HepG2 (cell line): Measurements from ENCODE around the gene CSNK2A1. TPM values are rescaled to one million over a fixed set of nuclear protein-coding genes. Genes with fewer than 3 reads are reported as not detected.
A peak's percentile ranks its signal among the peaks of the same experiment; 100 is the strongest.

Experiments used
- AGO2 ChIP-seq: fragments of 200-400 bp; formaldehyde crosslinking; optimal IDR thresholded peaks from 2 replicates; pipeline ENCODE3; 2017; ENCODE audit warnings: mild to moderate bottlenecking, low read depth, low read length, moderate library complexity
- CREM ChIP-seq, 2 experiments: sonication (generic) in 1 of 2; formaldehyde crosslinking in 1 of 2; IDR thresholded peaks; 2 replicates each; pipeline versions ENCODE4 v1.4.0 to v1.6.1; 2016 to 2020; ENCODE audit warnings: antibody characterized with exemption in 1 of 2, mild to moderate bottlenecking in 1 of 2, missing genetic modification reagents in 1 of 2
- EHMT2 ChIP-seq: fragments of 200-600 bp; sonication (generic); IDR thresholded peaks from 2 replicates; pipeline ENCODE4 v1.7.0; 2017; ENCODE audit warnings: antibody characterized with exemption, low read depth, low read length, borderline replicate concordance
- HOXA9 ChIP-seq: sonication (generic); formaldehyde crosslinking; IDR thresholded peaks from 2 replicates; pipeline ENCODE4 v1.8.1; 2022; ENCODE audit warnings: missing genetic modification reagents, mild to moderate bottlenecking, moderate library complexity, borderline replicate concordance
- MIXL1 ChIP-seq: IDR thresholded peaks from 2 replicates; pipeline ENCODE4 v1.6.1; 2016
- NPAS2 ChIP-seq: sonication (generic); formaldehyde crosslinking; IDR thresholded peaks from 2 replicates; pipeline ENCODE4 v1.8.0; 2022; ENCODE audit warnings: mild to moderate bottlenecking, missing genetic modification reagents, borderline replicate concordance
- TBX2 ChIP-seq: sonication (generic); formaldehyde crosslinking; IDR thresholded peaks from 2 replicates; pipeline ENCODE4 v1.5.0; 2020; ENCODE audit warnings: missing genetic modification reagents, mild to moderate bottlenecking, borderline replicate concordance
- TSC22D2 ChIP-seq: sonication (generic); formaldehyde crosslinking; IDR thresholded peaks from 2 replicates; pipeline ENCODE4 v1.5.1; 2020; ENCODE audit warnings: missing genetic modification reagents, mild to moderate bottlenecking, borderline replicate concordance
- U2AF1 ChIP-seq: fragments of 200-400 bp; formaldehyde crosslinking; optimal IDR thresholded peaks from 2 replicates; pipeline ENCODE3; 2017; ENCODE audit warnings: mild to moderate bottlenecking, low read depth, low read length
- ZBTB4 ChIP-seq: sonication (generic); formaldehyde crosslinking; IDR thresholded peaks from 2 replicates; pipeline ENCODE4 v1.4.0; 2020; ENCODE audit warnings: missing genetic modification reagents, mild to moderate bottlenecking, borderline replicate concordance
- ZNF276 ChIP-seq: sonication (generic); formaldehyde crosslinking; IDR thresholded peaks from 2 replicates; pipeline ENCODE4 v1.4.0; 2020; ENCODE audit warnings: mild to moderate bottlenecking, low read depth, missing genetic modification reagents
- ZNF441 ChIP-seq: sonication (generic); formaldehyde crosslinking; IDR thresholded peaks from 2 replicates; pipeline ENCODE4 v1.7.0; 2021; ENCODE audit warnings: missing genetic modification reagents, borderline replicate concordance
- ZNF549 ChIP-seq: sonication (generic); formaldehyde crosslinking; IDR thresholded peaks from 2 replicates; pipeline ENCODE4 v1.5.0; 2020; ENCODE audit warnings: missing genetic modification reagents
- ZSCAN30 ChIP-seq: sonication (generic); formaldehyde crosslinking; IDR thresholded peaks from 2 replicates; pipeline ENCODE4 v1.5.0; 2020; ENCODE audit warnings: mild to moderate bottlenecking, missing genetic modification reagents
- ZXDC ChIP-seq: sonication (generic); formaldehyde crosslinking; IDR thresholded peaks from 2 replicates; pipeline ENCODE4 v1.5.0; 2020; ENCODE audit warnings: mild to moderate bottlenecking, missing genetic modification reagents
- polyA plus RNA-seq, 8 experiments: library from polyadenylated mRNA; depleted of rRNA in 3 of 8; stranded (reverse) in 7 of 8; unstranded in 1 of 8; fragments of >200 nt; fragmentation: Illumina TruSeq in 4 of 8; extraction: Trizol in 4 of 8; gene quantifications; 2 replicates each; pipeline versions ENCODE4 v1.2.1 to v1.2.3, GENCODE V29; 2011 to 2016; ENCODE audit warnings: low read depth in 4 of 8, missing spikeins in 1 of 8, mixed read lengths in 1 of 8; ENCODE audit not compliant: insufficient read depth in 1 of 8
- total RNA-seq, 5 experiments: library from RNA; depleted of rRNA; stranded (reverse); fragments of >200 nt; fragmentation: Illumina TruSeq; extraction: Trizol; gene quantifications; 2 replicates each; pipeline ENCODE4 v1.2.3, GENCODE V29; 2016; ENCODE audit warnings: low read depth in 1 of 5

Gene CSNK2A1
- total and polyA plus RNA-seq, 2 of the 13 experiments (the other 11 are each of a cell fraction or from before 2014, with no cell fraction given): 153 to 231 TPM

- TF ChIP-seq ZXDC (no peak), MIXL1 (CRISPR knock-in tag) (peak; percentile 79), EHMT2 (peak; percentile 98), AGO2 (peak; percentile 96), HOXA9 (CRISPR knock-in tag) (no peak; the same call in 1 of the 2 replicates), TSC22D2 (CRISPR knock-in tag) (peak; percentile 49; the same call in 1 of the 2 replicates), CREM (IDR thresholded peaks at IDR 0.05) (peak; percentile 88), CREM (CRISPR knock-in tag; IDR thresholded peaks at IDR 0.05) (no peak), ZNF441 (CRISPR knock-in tag) (peak; percentile 93), ZNF276 (no peak), ZBTB4 (no peak; the same call in 1 of the 2 replicates), ZSCAN30 (CRISPR knock-in tag) (peak; percentile 89), U2AF1 (no peak), ZNF549 (CRISPR knock-in tag) (no peak), NPAS2 (CRISPR knock-in tag) (peak; percentile 92; the same call in 1 of the 2 replicates), TBX2 (peak; percentile 92)
These were observed at the start of gene CSNK2A1 (continued) for GRCh38 chr20:543369-544152.
